GM10266 (cell line): ENCODE results near the gene BGLAP.

Source experiments
- DNase-seq: peaks from one replicate; pipeline ENCODE4 v3.0.0; 2012; ENCODE audit errors: extremely low spot score
- CTCF ChIP-seq: IDR thresholded peaks from 2 replicates; pipeline ENCODE4 v1.5.1; 2012; ENCODE audit warnings: mild to moderate bottlenecking, low read depth; ENCODE audit not compliant: control insufficient read depth, insufficient read depth; ENCODE audit errors: missing control alignments

BGLAP gene

GRCh38 chr1:156270314-156270713 is 28.3 kb downstream of the BGLAP start:
- no peak for DNase-seq
- TF ChIP-seq CTCF = no peak

GRCh38 chr1:156276532-156276931 is 34.5 kb downstream of the BGLAP start:
- DNase-seq = no peak
- no peak for TF ChIP-seq CTCF

GRCh38 chr1:156276966-156277381 is 35.0 kb downstream of the BGLAP start:
- no peak for TF ChIP-seq CTCF
- no peak for DNase-seq

GRCh38 chr1:156279837-156280236 is 37.9 kb downstream of the BGLAP start:
- no peak for TF ChIP-seq CTCF

GRCh38 chr1:156281281-156281680 is 39.3 kb downstream of the BGLAP start:
- peak; percentile 31 for TF ChIP-seq CTCF
- DNase-seq = peak; percentile 66

More at GRCh38 chr1:156279837-156280236, 37.9 kb downstream of the BGLAP start:
- DNase-seq = no peak

GRCh38 chr1:156281693-156282478 is 39.9 kb downstream of the BGLAP start:
- TF ChIP-seq CTCF = no peak
- DNase-seq = no peak

GRCh38 chr1:156282479-156283222 is 40.7 kb downstream of the BGLAP start, which contains the start of gene SMG5:
TSS of gene SMG5 (minus strand) at chr1:156282825. CDS start at chr1:156282680, 145 bp downstream.
- DNase-seq = peak; percentile 96

More at GRCh38 chr1:156282479-156283222, 40.7 kb downstream of the BGLAP start, which contains the start of gene SMG5:
- TF ChIP-seq CTCF = no peak
